NB4 (cell line): ENCODE measurements around the gene UBFD1.
"Not testable (repeated sequence)": the region's sequence is repeated elsewhere in the genome, so short reads cannot be mapped to it uniquely, and the experiment has no call there.

ENCODE experiments used
- DNase-seq: peaks from one replicate; pipeline ENCODE4 v3.0.0; 2010; ENCODE audit warnings: low read depth
- H3K4me3 ChIP-seq: one replicate; pipeline ENCODE4 v1.5.1; 2011; ENCODE audit warnings: mild to moderate bottlenecking, low read depth, low read length, moderate library complexity
- CTCF ChIP-seq: IDR thresholded peaks from one replicate; pipeline ENCODE4 v1.5.1; 2012; ENCODE audit warnings: low read depth, low read length
- MAX ChIP-seq: IDR thresholded peaks from 2 replicates; pipeline ENCODE4 v1.6.1; 2011; ENCODE audit warnings: low read depth, low read length
- MYC ChIP-seq: IDR thresholded peaks from 2 replicates; pipeline ENCODE4 v1.6.1; 2011; ENCODE audit warnings: low read depth, low read length
- POLR2A ChIP-seq: IDR thresholded peaks from 2 replicates; pipeline ENCODE4 v1.6.1; 2011; ENCODE audit warnings: mild to moderate bottlenecking; ENCODE audit not compliant: insufficient read length; ENCODE audit errors: extremely low read depth

UBFD1 gene

GRCh38 chr16:23556881-23557778 lies at the start of gene UBFD1, which contains the start of gene EARS2:
Gene UBFD1, plus strand, starts transcription at chr16:23557727. Its CDS starts 16 bp downstream, at chr16:23557743.
Gene EARS2, minus strand, starts transcription at chr16:23557350. Its CDS starts 7 bp downstream, at chr16:23557343.
- TF ChIP-seq CTCF (peak; percentile 63), MAX (peak; percentile 99), MYC (peak; percentile 99), POLR2A (peak; percentile 51)
- DNase-seq: peak; percentile 98
- peak within 1 kb of the TSS; percentile 97 for H3K4me3 ChIP-seq

- peak overlapping the region; percentile 95 for H3K4me3 ChIP-seq
- DNase-seq: peak; percentile 38
- TF ChIP-seq MAX: no peak
These were observed 48.7 kb upstream of the UBFD1 start for GRCh38 chr16:23508589-23509440.

GRCh38 chr16:23509441-23509754 lies 48.1 kb upstream of the UBFD1 start:
- TF ChIP-seq POLR2A: no peak
- DNase-seq: no peak
- peak overlapping the region; percentile 95 for H3K4me3 ChIP-seq

- peak; percentile 69 for DNase-seq
- TF ChIP-seq MAX (0 out of 2 replicates have a peak, but pooled peaks have one; percentile 13), CTCF (no peak), POLR2A (no peak), MYC (no peak; the same call in 1 of the 2 replicates)
- peak overlapping the region; percentile 95 for H3K4me3 ChIP-seq
These were observed 47.8 kb upstream of the UBFD1 start for GRCh38 chr16:23509782-23510163.

- peak; percentile 84 for DNase-seq
- peak within 1 kb of the TSS; percentile 95 for H3K4me3 ChIP-seq
- TF ChIP-seq POLR2A (peak; percentile 80), MYC (peak; percentile 51), CTCF (no peak), MAX (peak; percentile 88)
These were observed 47.2 kb upstream of the UBFD1 start, which contains the start of gene GGA2 for GRCh38 chr16:23510164-23510914. Gene GGA2, minus strand, starts transcription at chr16:23510494. Its CDS starts 83 bp downstream, at chr16:23510411.

- not testable (repeated sequence) for DNase-seq
- H3K4me3 ChIP-seq: peak overlapping the region; percentile 50
These were observed 46.6 kb upstream of the UBFD1 start for GRCh38 chr16:23510915-23511270.

GRCh38 chr16:23511731-23512130 lies 45.8 kb upstream of the UBFD1 start:
- DNase-seq: no peak
- TF ChIP-seq CTCF (no peak), MYC (no peak), MAX (no peak), POLR2A (no peak)
- H3K4me3 ChIP-seq: no peak overlapping the region
